Osteocyte (in vitro differentiated cells): ENCODE measurements around the gene SORBS1. TPM values are rescaled to one million over a fixed set of nuclear protein-coding genes. Genes with fewer than 3 reads are reported as not detected.

Source experiments
- DNase-seq: peaks from one replicate; pipeline ENCODE4 v3.0.0; 2021; ENCODE audit warnings: mixed read lengths; ENCODE audit not compliant: unreplicated experiment; ENCODE audit errors: extremely low spot score
- H3K27ac Mint-ChIP-seq: one replicate; pipeline ENCODE4 v1.8.0; 2021; ENCODE audit warnings: mild to moderate bottlenecking, mixed read lengths; ENCODE audit not compliant: unreplicated experiment
- H3K27me3 Mint-ChIP-seq: one replicate; pipeline ENCODE4 v1.8.0; 2021; ENCODE audit warnings: mixed read lengths; ENCODE audit not compliant: unreplicated experiment
- H3K36me3 Mint-ChIP-seq: one replicate; pipeline ENCODE4 v1.8.0; 2021; ENCODE audit warnings: mixed read lengths; ENCODE audit not compliant: unreplicated experiment
- H3K4me1 Mint-ChIP-seq: one replicate; pipeline ENCODE4 v1.8.0; 2021; ENCODE audit warnings: mixed read lengths; ENCODE audit not compliant: unreplicated experiment
- H3K4me3 Mint-ChIP-seq: one replicate; pipeline ENCODE4 v1.8.0; 2021; ENCODE audit warnings: mild to moderate bottlenecking, moderate library complexity, mixed read lengths; ENCODE audit not compliant: unreplicated experiment
- H3K9me3 Mint-ChIP-seq: one replicate; pipeline ENCODE4 v1.8.0; 2021; ENCODE audit warnings: mixed read lengths; ENCODE audit not compliant: unreplicated experiment
- total RNA-seq: library from RNA; stranded (reverse); gene quantifications from 2 replicates; pipeline ENCODE4 v1.2.1, GENCODE V29; 2021
- TF ChIP-seq, protein P1 (sequence below): fragments of 200-600 bp; sonication (generic); IDR thresholded peaks from 2 replicates; pipeline ENCODE4 v1.5.0; 2021; ENCODE audit warnings: antibody characterized with exemption, mild to moderate bottlenecking, moderate library complexity

SORBS1 gene
- total RNA-seq, 1 donor from 2014 or later, result 1.7 TPM

GRCh38 chr10:95382596-95382995, 178.6 kb downstream of the SORBS1 start:
- Mint-ChIP-seq H3K27me3 (peaks cover 61% of the 10 kb centered on the region), H3K27ac (no peak overlapping the region), H3K9me3 (no peaks in the 10 kb centered on the region), H3K36me3 (peaks cover 2% of the 10 kb centered on the region), H3K4me1 (peaks cover 7% of the 10 kb centered on the region), H3K4me3 (no peak overlapping the region)
- TF ChIP-seq, protein P1, sequence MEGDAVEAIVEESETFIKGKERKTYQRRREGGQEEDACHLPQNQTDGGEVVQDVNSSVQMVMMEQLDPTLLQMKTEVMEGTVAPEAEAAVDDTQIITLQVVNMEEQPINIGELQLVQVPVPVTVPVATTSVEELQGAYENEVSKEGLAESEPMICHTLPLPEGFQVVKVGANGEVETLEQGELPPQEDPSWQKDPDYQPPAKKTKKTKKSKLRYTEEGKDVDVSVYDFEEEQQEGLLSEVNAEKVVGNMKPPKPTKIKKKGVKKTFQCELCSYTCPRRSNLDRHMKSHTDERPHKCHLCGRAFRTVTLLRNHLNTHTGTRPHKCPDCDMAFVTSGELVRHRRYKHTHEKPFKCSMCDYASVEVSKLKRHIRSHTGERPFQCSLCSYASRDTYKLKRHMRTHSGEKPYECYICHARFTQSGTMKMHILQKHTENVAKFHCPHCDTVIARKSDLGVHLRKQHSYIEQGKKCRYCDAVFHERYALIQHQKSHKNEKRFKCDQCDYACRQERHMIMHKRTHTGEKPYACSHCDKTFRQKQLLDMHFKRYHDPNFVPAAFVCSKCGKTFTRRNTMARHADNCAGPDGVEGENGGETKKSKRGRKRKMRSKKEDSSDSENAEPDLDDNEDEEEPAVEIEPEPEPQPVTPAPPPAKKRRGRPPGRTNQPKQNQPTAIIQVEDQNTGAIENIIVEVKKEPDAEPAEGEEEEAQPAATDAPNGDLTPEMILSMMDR, result no peak
- DNase-seq, result no peak

- DNase-seq, result no peak
- Mint-ChIP-seq H3K4me3 (no peak overlapping the region), H3K27me3 (peaks cover 60% of the 10 kb centered on the region), H3K9me3 (no peaks in the 10 kb centered on the region), H3K36me3 (peaks cover 2% of the 10 kb centered on the region), H3K27ac (no peak overlapping the region), H3K4me1 (peaks cover 7% of the 10 kb centered on the region)
- TF ChIP-seq, protein P1, result no peak
Measured at GRCh38 chr10:95382174-95382573, 179.0 kb downstream of the SORBS1 start.

DNA sequence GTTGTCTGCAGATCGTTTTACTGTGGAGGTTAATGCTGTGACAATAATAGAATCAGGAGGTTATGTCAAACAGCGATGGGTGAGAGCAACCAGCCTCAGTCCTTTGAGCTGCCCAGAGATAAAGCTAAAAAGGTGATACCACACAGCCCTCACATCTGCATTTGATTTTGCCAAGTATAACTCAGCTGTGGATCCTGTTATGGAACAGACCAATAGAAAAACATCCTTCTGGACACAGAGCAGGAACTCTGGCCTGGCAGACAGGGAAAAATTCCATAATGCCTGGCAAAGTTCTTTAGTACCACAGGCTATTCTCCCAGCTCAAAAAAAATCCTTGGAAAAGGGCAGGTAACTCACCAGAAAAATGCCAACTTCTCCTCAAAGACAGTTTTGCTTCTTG, 183.2 kb downstream of the SORBS1 start:
- Mint-ChIP-seq H3K27ac (no peak overlapping the region), H3K36me3 (peaks cover 2% of the 10 kb centered on the region), H3K27me3 (peaks cover 69% of the 10 kb centered on the region), H3K4me1 (peaks cover 8% of the 10 kb centered on the region), H3K4me3 (no peak overlapping the region), H3K9me3 (no peaks in the 10 kb centered on the region)
- DNase-seq, result no peak
- TF ChIP-seq, protein P1, result no peak

DNA sequence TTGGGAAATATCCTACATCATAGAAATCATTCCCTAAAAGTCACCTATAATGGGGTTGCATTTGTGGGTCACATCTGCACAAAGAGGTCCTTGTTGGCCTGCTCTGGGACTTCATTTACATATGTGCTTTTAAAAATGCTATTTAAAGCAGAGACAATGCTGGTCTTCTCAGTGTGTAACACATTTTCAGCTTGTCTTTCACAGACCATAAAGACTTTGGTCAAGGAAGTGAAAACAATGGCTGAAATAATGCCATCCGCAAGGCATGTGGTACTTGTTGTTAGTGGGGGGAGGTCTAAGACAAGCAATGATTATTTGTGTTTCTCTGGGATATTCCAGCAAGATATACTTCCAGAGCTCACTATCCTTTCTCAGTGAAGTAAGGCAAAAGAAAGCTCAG, 185.8 kb downstream of the SORBS1 start:
- Mint-ChIP-seq H3K4me1 (peaks cover 8% of the 10 kb centered on the region), H3K36me3 (no peaks in the 10 kb centered on the region), H3K9me3 (no peaks in the 10 kb centered on the region), H3K27ac (no peak overlapping the region), H3K27me3 (peaks cover 77% of the 10 kb centered on the region), H3K4me3 (no peak overlapping the region)
- TF ChIP-seq, protein P1, result no peak
- no peak for DNase-seq

DNA sequence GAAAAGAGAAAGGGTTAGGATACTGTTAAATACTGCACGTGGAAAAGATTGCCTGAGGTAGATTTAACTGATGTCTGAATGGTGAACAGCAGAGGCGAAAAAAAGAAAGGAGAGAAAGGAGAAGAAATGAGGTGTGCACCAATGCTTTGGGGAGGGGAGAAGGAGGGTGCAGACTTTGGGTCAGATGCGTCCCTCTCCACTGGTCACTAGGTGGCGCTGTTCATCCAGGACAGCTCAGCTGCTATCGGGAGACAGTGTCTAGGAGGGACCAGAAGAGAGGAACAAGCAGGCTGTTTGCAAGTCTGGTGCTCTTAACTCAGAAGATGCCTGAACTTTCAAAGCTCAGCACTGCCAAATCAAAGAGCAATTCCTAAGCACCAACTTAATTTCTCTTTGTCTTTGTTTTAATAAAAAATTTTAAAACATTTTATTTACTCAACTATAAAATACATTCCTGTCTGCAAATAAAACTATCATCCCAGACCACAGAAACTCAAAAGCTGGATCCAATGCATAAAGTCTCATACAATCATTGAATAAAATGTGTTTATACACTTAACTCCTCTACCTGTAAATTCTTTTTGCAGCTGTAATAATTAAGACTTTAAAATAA, 186.5 kb downstream of the SORBS1 start:
- H3K4me1 Mint-ChIP-seq, result peaks cover 8% of the 10 kb centered on the region
- peaks cover 75% of the 10 kb centered on the region for H3K27me3 Mint-ChIP-seq
- no peaks in the 10 kb centered on the region for H3K36me3 Mint-ChIP-seq
- H3K9me3 Mint-ChIP-seq, result no peaks in the 10 kb centered on the region
- H3K27ac Mint-ChIP-seq, result no peak overlapping the region
- no peak overlapping the region for H3K4me3 Mint-ChIP-seq
- TF ChIP-seq, protein P1, result peak; percentile 89
- DNase-seq, result peak; percentile 88
